HL-60 (cell line): ENCODE results near the gene PRKCSH.

Experiments used
- POLR2AphosphoS5 ChIP-seq: IDR thresholded peaks from 2 replicates; pipeline ENCODE4 v1.6.1; 2012; ENCODE audit warnings: low read depth
- REST ChIP-seq: IDR thresholded peaks from 2 replicates; pipeline ENCODE4 v1.6.1; 2012; ENCODE audit warnings: low read depth; ENCODE audit not compliant: insufficient replicate concordance
- SPI1 ChIP-seq: IDR thresholded peaks from 2 replicates; pipeline ENCODE4 v1.6.1; 2012; ENCODE audit warnings: low read depth, mild to moderate bottlenecking, borderline replicate concordance
- TF ChIP-seq, protein P1 (sequence below): IDR thresholded peaks from one replicate; pipeline ENCODE4 v1.5.1; 2011; ENCODE audit warnings: low read length, control low read depth, inconsistent platforms; ENCODE audit not compliant: insufficient read depth

DNA sequence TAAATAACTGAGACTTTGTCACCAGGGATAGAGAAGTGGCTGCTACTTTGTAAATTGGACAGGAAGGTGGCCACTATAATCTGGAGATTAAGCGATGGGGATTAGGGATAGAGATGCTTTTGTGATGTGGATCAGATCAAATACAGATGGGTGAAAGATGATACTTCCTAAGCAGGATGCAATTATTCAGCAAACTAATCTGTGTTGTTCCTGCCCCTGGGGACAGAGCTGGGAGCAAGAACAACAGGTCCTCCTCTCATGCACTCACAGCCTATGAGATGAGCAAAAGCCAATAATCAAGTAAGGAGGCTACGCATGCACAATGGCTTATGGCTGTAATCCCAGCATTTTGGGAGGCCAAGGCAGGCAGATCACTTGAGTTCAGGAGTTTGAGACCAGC, 20.9 kb upstream of the PRKCSH start:
- TF ChIP-seq, protein P1, sequence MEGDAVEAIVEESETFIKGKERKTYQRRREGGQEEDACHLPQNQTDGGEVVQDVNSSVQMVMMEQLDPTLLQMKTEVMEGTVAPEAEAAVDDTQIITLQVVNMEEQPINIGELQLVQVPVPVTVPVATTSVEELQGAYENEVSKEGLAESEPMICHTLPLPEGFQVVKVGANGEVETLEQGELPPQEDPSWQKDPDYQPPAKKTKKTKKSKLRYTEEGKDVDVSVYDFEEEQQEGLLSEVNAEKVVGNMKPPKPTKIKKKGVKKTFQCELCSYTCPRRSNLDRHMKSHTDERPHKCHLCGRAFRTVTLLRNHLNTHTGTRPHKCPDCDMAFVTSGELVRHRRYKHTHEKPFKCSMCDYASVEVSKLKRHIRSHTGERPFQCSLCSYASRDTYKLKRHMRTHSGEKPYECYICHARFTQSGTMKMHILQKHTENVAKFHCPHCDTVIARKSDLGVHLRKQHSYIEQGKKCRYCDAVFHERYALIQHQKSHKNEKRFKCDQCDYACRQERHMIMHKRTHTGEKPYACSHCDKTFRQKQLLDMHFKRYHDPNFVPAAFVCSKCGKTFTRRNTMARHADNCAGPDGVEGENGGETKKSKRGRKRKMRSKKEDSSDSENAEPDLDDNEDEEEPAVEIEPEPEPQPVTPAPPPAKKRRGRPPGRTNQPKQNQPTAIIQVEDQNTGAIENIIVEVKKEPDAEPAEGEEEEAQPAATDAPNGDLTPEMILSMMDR = no peak
- no peak for TF ChIP-seq SPI1
- TF ChIP-seq REST = no peak
- TF ChIP-seq POLR2AphosphoS5 = no peak
